NCI-H524 (cell line): ENCODE results near the gene DNAJC25.
"Not testable (repeated sequence)": the region's sequence is repeated elsewhere in the genome, so short reads cannot be mapped to it uniquely, and the experiment has no call there.

ENCODE experiments used
- DNase-seq, 2 experiments: peaks; one replicate each; lab custom pipeline; 2025; lab: John Stamatoyannopoulos, UW

Gene DNAJC25

DNA sequence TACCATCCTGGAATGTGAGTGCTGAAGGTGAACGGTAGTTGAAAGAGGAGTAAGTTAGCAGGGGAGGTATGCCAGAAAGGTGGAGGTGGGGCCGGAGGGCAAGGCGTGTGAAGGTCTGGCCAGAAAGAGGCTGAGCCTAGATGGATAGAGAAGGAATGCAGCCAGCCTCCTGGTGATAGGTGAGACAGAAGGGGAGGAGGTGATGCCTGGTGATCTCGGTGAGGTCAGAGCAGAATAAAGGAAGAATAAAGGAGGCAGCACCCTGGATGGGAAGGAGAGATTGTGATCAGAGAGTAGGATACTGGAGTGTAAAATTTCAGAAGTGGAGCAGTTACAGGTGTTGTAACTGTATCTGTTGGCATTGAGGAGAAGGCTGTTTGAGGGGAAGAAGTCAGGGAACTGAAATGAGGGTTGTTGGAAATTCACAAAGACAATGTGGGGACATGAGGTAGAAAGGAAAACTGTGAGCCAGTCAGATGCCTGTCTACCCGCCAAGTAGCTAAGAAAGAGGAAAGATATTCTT, 32.2 kb downstream of the DNAJC25 start:
- DNase-seq = no peak

DNA sequence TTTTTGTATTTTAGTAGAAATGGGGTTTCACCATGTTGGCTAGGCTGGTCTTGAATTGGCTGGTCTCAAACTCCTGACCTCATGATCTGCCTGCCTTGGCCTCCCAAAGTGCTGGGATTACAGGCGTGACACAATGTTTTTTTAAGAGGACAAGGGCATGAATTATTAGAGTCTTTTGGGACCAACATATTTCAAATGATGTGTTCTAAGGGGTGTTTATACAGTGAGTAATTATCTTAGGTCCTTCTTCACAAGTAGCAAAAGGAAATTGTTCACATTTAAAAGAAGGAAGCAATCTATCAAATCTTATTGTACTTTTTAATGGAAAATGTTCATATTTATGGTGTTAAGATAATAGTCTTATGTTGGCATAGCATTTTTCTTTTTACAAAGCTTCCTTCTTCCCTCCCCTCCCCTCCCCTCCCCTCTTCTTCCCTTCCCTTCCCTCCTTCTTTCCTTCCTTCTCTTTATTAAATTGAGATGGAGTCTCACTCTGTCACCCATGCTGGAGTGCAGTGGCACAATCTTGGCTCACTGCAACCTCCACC, 37.0 kb downstream of the DNAJC25 start:
- no peak for DNase-seq

DNA sequence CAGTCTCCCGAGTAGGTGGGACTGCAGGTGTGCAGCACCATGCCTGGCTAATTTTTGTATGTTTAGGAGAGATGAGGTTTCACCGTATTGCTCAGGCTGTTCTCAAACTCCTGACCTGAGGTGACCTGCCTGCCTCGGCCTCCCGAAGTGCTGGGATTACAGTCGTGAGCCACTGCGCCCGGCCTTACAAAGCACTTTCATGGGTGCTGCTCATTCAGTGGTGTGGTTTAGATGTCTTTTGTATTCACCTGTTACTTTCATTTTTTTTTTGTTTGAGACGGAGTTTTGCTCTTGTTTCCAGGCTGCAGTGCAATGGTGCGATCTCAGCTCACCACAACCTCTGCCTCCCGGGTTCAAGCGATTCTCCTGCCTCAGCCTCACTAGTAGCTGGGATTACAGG, 37.5 kb downstream of the DNAJC25 start:
- DNase-seq = not testable (repeated sequence)

- no peak for DNase-seq
These were observed 43.2 kb downstream of the DNAJC25 start for GRCh38 chr9:111674319-111674718.

DNA sequence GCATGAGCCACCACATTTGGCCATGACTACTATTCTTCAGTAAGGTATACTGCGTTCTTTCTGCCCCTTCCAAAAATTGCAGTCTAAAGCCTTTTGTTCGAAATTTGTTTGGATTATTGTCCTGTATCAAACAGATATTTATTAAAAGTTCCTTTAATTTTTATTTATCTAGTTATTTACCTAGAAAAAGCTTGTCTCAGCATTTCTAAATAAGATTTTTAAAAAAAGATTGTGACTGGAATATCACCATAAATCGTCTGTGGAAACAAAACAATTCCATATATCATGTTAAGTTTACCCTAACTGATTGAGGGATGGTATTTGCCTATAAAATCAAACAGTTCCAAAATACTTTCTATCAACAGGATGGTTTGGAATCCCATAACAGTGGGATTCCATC, 45.0 kb downstream of the DNAJC25 start:
- DNase-seq = no peak

DNA sequence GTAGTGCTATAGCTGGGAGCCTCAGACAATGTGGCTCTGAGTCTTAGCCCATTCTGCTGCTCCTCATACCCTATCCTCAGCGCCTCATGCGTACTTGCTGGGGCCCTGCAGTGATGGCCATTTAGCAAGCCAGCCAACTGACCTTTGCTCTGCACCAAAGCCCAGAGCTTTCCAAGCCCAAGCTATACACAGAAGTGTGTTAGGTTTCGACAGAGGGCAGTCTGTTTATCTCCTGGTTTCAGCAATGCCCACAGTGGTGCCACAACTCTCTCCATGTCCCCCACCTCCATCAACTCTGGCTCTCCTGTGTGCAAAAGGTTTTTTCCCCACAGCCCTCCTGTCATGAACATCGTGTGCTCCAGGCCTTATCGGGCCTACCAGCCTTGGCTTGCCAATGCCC, 47.2 kb downstream of the DNAJC25 start:
- DNase-seq = no peak

DNA sequence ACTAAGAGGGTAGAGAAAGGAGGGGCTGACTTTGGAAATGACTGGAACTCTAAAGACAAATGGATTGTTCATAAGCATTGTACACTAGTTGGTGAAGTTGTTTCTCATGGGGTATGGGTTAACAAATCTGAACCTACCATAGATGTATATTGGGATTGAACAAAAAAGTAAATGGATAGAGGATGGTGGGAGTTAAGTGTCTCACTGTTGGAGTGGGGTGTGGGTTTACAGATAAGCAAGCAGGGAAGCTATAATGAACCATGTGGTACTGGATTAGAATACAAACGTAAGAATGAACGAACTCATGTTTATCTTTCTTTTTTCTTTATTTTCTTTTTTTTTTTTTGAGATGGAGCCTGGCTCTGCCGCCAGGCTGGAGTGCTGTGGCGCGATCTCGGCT, 48.1 kb downstream of the DNAJC25 start:
- no peak for DNase-seq

DNA sequence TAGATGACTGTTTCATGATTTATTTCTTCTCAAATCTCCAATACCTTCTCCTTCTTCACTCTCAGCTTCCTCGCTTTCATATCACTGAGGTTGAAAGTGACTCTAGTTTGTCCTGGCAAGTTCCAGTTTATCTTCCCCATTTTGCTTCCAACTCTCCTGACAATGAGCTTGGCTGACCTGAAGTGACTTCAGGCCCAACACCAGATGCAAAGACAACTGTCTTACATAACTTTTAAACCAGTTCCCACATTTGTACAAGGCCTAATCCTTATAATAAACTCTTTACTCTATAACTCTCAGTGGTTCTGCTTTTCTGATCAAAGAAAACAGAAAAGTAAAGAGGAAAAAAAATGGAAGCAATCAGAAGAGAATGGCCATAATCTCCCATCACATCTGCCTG, 52.3 kb downstream of the DNAJC25 start:
- no peak for DNase-seq

DNA sequence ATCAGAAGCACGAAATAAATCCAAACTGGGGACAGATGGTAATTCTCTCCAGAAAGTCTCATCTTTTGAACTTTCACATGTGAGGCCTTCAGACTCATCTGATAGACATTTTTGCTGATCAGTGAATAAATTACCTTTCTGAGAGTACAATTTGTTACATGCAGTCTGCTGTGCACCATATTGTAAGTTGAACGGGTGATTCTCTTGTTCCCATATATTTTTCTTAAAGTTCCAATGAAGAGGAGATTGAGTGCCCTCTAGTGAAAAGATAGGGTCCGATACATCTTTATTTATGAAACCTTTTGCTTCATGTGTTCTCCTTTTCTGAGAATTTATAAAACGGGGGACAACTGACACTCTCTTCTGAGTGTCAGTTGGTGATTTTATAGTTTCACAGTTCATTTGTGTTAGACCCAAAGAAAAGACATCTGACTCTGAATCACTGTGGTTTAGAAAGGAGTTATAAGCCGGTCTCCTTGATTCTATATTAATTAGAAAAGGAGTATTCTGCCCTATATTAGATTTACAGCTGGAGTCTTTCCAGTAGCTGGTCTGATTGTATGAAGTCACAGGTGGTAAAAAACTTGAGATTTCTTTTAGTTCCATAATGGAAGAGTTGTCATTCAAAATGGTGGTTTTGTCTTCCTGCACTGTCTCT, 60.7 kb downstream of the DNAJC25 start:
- DNase-seq = peak in 1 of 2 experiments; percentile 64

DNA sequence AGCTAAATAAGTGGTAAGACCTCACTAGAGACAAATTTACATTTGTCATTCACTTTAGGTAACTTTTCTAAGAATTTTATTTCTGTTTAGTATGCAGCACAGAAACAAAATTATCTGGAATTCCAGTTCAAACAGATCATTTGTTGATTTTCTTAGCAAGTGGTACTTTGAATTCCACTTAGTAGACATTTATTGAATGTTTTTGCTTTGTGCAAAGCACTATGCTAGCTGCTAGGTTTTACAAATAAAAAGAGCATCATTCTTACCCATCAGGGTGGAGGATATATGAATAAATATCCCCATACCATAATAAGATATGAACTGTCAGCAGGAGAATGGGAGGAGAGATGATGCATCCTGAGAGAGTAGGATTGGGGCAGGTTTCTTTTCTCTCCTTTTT, 65.7 kb downstream of the DNAJC25 start:
- DNase-seq = no peak

DNA sequence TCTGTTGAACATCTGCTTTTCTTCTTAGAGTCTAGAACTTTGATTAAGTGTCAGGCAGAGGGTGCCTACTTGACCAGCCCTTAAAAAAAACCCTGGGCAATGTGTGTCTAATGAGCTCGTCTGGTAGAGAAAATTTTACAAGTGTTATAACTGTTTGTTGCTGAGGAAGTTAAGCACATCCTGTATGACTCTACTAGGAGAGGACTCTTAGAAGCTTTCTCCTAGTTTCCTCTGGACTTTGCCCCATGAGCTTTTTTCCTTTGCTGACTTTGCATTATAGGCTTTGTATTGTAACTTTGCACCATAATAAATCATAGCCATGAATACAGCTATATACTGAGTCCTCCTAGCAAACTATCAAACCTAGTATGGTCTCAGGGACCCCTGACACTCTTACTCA, 69.6 kb downstream of the DNAJC25 start:
- DNase-seq = no peak
